Measurements from ENCODE around the gene EEF2K.
"Not testable (repeated sequence)": the region's sequence is repeated elsewhere in the genome, so short reads cannot be mapped to it uniquely, and the experiment has no call there.

The EEF2K gene

DNA sequence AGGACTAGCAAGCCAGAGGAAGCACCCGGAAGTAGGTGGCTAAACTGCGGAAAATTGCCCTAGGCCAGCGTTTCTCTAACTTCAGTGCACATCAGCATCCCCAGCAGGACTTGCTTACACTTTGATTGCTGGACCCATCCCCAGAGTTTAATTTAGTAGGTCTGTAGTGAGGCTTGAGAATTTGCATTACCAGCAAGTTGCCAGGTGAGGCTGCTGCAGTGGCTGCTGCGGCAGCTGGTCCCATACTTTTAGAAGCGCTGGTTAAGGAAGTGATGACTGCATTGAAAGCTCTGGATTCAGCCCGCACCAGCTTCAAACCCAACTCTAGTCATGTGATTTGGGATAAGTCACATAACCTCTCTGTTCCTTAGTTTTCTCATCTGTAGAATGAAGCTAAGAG lies 4.2 kb downstream of the EEF2K start:
- DNase-seq (ENCODE audit: low read depth in 1 of 2, low spot score in 1 of 2), result no peak

DNA sequence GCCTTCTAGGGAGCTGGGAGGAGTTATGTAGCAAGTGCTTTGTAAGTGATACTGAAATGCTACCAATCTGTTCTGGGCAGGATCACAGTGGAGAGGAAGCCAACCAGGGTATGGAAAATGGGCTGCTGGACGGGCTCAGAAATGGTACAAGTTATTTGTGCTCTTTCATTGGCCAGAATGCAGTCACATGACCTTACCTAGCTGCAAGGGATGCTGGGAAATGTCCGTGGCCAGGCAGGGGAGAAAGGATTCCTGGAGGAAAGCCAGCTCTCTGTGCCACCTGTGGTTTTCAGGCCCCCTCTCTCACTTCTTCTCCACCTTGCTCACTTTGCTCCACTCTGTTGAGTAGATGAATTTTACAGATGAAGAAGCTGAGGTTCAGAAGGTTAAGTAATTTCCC lies 4.8 kb downstream of the EEF2K start:
- DNase-seq (ENCODE audit: low read depth in 1 of 2, low spot score in 1 of 2), result no peak

DNA sequence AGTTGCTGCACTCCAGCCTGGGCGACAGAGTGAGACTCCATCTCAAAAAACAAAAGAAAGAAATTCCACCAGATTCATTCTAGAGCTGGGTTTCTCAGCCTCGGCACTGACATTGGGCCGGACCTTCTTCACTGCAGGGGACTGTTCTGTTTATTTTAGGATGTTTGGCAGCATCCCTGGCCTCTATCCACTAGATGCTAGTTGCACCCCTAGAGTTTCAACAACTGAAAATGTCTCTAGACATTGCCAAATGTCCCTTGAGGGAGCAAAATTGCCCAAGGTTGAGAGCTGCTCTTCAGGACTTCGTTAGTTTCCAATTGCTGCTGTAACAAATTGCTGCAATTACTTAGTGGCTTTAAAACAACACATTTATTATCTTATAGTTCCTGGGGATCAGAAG lies 7.2 kb downstream of the EEF2K start:
- DNase-seq (ENCODE audit: low read depth in 1 of 2, low spot score in 1 of 2), result no peak

DNA sequence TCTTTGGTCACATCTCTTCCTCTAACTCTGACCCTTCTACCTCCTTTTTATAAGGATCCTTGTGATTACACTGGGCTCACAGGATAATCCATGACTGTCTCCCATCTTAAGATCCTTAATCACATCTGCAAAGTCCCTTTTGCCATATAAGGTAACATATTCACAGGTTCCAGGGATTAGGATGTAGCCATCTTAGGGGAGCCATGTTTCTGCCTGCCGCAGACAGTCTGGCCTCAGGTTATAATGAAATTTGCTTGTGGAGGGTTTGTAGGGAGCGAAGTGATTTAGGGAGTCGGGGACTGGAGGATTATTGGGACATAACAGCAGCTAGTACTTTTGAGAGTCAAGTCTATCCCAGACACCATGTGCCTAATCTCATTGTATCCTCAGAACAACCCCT lies 7.7 kb downstream of the EEF2K start:
- DNase-seq (ENCODE audit: low read depth in 1 of 2, low spot score in 1 of 2), result no peak

DNA sequence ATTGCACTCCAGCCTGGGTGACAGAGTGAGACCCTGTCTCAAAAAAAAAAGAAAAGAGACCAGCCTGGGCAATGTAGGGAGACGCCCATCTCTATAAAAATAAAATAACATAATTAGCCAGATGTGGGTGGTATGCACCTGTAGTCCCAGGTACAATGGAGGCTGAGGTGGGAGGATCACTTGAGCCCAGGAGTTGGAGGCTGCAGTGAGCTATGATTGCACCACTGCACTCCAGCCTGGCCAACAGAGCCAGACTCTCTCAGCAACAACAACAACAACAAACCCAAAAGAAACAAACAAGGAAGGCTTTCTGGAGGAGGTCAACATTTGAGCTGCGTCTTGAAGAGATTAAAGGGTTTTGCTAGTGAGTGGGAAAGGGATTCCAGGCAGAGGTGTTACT lies 8.3 kb downstream of the EEF2K start:
- no peak for DNase-seq (ENCODE audit: low read depth in 1 of 2, low spot score in 1 of 2)

DNA sequence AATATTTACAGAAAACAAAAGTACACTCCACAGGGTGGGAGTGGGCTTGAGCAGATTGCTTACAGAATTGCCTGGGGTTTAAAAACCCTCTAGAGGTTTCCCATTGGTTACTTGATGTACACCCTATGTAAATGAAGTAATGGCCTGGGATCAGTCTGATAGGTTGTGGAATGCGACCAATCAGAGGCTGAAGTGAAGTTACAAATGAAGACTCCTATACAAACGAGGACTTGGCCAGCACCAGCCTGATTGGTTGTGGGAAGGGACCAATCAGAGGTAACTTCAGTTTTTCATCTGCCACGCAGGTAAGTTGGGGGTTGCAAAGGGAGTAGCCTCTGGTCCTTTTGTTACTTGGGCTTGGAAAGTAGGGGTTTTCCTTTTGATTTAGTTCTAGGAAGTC lies 8.8 kb downstream of the EEF2K start:
- no peak for DNase-seq (ENCODE audit: low read depth in 1 of 2, low spot score in 1 of 2)

DNA sequence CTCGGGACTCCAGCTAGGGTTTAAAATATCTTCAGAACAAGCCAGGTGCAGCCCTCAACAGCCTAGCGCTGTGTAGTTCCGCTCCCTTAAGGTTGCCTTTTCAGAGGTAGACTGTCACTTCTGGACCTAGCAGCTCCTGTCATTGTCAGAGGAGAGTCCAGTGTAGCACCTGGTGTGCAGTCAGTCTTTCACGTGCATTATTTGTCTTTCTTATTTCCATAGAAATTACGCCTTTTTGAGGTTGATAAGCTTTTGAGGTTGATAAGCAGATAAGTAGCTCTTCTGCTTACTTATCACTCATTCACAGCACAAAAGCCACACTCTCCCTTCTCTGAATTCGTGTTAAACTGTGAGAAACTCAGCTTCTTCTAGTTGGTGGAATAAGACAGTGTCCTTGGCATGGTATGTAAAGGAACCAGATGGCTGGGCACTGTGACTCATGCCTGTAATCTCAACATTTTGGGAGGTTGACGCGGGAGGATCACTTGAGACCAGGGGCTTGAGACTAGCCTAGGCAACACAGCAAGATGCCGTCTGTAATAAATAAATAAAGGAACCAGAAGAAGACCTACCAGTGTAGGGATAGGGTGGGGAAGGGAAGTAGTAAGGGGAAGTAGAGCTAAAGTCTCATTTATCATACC lies 10.2 kb downstream of the EEF2K start:
- DNase-seq (ENCODE audit: low read depth in 1 of 2, low spot score in 1 of 2), result no peak

DNA sequence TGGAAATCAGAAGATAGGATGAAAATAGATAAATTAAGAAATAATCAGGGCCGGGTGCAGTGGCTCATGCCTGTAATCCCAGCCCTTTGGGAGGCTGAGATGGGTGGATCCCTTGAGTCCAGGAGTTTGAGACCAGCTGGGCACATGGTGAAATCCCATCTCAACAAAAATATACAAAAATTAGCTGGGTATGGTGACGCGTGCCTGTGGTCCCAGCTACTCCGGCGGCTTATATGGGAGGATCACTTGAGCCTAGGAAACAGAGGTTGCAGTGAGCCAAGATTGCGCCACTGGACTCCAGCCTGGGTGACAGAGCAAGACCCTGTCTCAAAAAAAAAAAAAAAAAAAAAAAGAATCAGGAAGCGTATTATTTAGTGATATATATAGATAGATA lies 10.8 kb downstream of the EEF2K start:
- DNase-seq (ENCODE audit: low read depth in 1 of 2, low spot score in 1 of 2), result not testable (repeated sequence)

DNA sequence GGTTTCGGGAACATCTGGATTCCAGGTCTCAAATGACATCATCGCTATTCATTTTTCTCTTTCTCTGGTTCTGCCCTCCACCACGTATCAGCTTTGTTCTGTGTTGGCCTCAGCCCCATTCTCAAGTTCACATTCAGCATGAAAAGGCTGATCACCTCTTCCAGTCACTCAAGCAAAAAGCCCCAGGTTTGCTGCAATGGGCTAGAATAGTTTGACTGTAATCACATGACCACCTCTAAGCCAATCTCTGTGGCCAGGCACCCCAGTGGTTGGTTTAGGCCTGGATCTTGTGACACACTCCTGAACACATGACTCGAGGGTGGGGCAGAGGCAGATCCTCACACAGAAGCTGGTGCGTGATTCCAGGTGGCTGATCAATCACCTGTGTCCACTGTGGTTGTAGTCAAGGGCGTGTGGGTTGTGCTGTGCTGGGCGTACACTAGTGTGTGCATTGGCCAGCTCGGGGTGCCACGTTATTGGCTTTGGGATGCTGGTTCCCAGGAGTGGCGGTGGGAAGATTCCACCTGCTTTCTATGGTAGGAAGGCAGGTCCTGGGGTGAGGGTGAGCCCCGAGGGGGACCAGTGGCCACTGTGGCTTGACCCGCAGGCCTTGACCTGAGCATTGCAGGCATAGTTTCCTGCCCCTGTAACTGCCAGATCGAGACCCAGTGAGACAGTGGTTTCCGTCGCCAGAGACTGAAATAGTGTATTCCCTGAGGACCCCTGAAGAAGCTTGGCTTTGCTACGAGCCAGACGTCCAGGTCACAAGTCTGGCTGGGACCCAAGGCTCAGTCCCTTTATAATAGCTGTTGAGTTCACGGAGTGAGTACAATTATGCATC lies 12.0 kb downstream of the EEF2K start:
- DNase-seq (ENCODE audit: low read depth in 1 of 2, low spot score in 1 of 2), result no peak

DNA sequence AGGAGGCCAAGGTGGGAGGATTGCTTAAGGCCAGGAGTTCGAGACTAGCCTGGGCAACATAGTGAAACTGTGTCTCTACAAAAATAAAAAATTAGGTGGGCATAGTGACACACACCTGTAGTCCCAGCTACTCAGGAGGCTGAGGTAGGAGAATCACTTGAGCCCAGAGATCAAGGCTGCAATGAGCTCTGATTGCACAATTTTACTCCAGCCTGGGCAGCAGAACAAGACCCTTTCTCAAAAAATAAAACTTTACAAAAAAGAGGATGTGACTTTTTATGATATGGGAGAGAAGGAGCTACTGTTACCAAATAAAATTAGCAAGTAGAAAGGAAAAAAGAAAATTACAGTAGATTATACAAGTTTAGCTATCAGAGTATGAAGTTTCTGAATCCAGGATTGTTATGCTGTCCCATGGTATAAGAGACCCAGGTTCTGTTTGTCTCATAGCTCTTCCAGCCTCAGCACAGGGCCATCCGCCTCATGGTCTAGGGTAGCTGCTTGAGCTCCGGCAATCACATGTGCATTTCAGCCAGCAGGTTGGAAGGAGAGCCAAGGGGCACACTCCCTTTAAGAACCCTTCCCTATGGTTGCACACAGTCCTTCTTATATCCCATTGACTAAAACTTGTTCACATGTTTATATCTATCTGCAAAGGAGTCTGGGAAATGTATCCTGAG lies 13.5 kb downstream of the EEF2K start:
- DNase-seq (ENCODE audit: low read depth in 1 of 2, low spot score in 1 of 2), result no peak

DNA sequence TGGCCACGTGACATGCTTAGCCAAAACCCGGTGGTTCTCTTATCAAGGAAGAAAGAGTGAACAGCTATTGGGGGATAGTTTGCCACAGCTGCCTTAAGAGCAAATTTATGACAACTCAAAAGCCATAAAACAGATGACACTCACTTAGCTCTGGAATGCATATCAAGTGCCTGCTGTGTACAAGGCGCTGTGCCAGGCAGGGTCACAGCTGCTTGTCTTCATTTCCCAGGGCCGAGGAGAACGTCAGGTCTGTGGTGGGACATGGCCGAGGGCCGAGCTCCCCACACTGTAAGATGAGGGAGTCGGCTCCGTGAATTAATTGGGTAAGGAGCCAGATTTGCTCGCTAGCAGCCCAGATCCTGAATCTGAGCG lies 14.0 kb downstream of the EEF2K start:
- no peak for DNase-seq (ENCODE audit: low read depth in 1 of 2, low spot score in 1 of 2)

DNA sequence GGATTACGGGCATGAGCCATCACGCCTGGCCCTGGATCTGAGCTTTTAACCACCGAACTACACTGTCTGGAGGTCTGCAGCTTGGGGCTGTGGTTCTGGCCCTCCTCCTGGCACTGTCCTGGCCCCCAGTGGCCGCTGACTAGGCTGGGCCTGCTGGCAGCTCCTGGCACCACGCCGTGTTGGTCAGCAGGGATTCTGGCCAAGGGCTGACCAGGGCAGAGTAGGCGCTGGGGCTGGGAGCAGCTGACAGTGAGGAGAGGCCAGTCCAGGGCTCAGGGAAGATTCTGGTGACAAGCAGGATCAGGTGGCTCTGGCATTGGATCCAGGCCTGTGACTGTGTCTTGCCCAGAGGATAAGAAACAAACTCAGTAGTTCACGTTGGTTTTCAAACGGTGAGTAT lies 14.6 kb downstream of the EEF2K start:
- no peak for DNase-seq (ENCODE audit: low read depth in 1 of 2, low spot score in 1 of 2)

DNA sequence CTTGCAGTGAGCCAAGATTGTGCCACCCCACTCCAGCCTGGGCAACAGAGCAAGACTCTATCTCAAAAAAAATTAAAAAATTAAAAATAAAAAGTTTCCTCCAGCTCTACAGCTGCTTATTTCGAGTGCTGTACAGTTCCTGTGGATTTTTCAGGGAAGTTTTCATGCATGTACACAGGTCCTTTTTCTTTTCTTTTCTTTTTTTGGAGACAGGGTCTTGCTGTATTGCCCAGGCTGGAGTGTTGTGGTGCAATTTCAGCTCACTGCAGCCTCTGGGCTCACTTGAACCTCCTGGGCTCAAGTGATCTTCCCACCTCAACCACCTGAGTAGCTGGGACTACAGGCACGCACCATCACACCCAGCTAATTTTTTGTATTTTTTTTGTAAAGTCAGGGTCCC lies 15.9 kb downstream of the EEF2K start:
- DNase-seq (ENCODE audit: low read depth in 1 of 2, low spot score in 1 of 2), result no peak

DNA sequence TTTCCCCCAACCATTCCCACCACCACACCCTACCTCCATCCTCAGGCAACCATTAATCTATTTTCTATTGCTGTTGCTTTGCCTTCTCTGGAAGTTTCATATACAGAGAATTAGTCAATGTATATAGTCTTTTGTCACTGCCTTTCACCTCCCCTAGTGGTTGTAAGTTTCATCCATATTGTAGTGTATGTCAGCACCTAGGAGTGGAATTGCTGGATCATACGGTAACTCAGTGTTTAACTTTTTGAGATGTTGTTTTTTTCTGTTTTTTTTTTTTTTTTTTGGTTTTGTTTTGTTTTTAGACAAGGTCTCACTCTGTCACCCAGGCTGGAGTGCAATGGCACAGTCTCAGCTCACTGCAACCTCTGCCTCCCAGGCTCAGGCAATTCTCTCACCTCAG lies 16.9 kb downstream of the EEF2K start:
- DNase-seq (ENCODE audit: low read depth in 1 of 2, low spot score in 1 of 2), result no peak

DNA sequence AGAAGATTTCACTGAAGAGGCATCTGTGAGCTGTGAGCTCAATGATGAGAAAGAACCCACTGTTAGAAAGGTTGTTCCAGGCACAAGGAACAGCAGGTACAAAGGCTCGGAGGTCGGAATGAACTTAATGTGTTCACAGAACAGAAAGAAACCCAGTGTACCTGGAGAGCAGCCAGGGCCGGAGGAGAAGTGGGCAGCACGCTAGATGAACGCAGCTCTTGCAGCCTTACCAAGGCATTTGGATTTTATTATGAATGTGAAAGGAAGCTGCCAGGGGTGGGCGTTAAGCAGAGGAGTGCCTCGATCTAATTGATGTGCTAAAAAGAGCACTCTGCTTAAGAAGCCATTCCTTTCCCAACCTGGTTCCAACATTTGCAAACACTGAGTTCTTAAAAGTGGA lies 19.0 kb downstream of the EEF2K start:
- DNase-seq (ENCODE audit: low read depth in 1 of 2, low spot score in 1 of 2), result no peak

DNA sequence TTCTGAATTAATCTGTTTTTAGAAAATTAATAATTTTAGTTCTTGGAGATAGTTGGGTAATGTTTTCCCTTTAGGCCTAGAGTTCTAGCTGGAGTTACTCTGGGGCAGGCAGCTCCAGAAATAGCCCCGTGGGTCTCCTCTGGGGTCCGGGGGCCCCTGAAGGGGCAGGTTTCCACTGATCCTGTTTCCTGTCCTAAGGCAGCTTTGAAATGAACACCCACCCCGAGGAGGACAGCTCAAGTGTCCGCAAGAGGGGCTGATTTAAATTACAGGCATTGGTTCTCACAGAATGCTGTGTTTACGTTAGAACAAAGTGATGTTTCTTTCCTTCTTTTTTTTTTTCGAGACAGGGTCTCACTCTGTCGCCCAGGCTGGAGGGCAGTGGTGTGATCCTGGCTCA lies 23.8 kb downstream of the EEF2K start:
- DNase-seq (ENCODE audit: low read depth in 1 of 2, low spot score in 1 of 2), result no peak

DNA sequence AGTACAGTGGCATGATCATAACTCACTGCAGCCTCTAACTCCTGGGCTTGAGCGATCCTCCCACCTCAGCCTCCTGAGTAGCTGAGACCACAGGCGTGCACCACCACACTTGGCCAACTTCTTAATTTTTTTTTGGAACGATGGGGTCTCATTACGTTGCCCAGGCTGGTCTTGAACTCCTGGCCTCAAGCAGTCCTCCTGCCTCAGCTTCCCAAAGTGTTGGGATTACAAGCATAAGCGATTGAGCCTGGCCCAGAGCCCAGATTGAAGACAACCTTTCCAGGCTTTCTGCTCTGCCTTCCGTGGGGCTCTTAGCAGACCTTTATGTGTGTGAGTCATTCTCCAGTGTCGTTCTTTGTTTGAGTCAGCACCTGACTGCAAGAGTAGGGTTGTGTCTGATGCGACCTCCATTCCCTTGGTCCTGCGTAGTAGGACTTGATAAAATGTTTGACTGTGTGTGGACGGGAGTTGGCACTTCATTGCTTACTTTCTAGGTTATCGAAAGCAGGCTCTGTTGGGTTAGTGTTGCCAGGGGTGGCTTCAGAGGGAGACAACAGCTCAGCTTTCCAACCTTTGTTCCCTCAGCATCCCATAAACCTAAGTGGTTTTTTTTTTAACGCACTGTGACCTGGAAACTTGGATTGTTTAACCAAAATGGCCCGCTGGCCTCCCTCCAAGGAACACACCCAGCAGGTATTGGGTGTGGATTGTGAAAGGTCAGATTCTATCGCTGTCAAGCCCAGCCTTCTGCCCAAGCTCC lies 26.4 kb downstream of the EEF2K start:
- no peak for DNase-seq (ENCODE audit: low read depth in 1 of 2, low spot score in 1 of 2)

DNA sequence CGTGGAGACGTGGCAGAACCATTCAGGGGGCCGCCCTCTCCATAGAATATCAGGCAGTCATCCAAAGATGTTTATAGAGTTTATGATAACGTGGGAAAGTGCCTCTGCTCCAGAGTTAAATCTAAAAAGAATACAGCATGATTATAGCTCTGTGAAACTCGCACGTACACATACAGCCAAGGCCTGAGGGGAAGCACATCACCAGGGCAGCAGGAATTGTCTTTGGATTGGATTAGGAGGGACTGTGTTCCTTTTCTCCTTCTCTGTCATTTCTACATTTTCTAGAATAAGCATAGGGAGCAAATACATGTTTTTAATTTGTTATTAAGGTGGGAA lies 26.9 kb downstream of the EEF2K start:
- no peak for DNase-seq (ENCODE audit: low read depth in 1 of 2, low spot score in 1 of 2)

DNA sequence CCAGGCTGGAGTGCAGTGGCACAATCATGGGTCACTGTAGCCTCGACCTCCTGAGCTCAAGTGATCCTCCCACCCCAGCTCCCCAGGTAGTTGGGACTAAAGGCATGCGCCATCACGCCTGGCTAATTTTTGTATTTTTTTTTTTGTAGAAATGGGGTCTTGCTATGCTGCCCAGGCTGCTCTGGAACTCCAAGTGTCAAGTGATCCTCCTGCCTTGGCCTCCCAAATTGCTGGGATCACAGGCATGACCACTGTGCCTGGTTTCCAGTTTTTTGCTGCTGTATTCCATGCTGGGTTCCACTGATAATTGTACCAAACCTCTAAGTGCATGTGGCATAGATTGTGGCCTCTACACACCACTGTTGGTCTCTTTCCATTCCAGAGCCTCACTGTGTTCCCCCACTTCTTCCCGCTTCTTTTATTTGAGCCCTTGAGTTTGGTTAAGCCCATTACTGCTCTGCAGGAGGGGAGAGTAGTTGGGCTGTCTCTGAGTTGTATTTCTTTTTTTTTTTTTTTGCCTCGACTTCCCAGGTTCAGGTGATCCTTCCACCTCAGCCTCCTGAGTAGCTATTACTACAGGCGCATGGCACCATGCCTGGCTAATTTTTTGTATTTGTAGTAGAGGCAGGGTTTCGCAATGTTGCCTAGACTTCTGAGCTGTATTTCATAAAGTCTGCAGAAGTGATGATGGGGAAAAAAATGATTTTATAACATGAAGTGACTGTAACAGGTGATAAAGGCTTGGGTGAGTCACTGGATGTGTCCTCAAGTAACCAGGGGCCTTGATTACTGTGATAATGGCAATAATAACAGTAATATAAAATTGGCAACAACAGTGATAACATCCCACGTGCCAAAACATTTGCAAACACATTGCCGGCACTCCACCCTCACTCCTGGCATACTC lies 30.0 kb downstream of the EEF2K start:
- DNase-seq (ENCODE audit: low read depth in 1 of 2, low spot score in 1 of 2), result no peak

DNA sequence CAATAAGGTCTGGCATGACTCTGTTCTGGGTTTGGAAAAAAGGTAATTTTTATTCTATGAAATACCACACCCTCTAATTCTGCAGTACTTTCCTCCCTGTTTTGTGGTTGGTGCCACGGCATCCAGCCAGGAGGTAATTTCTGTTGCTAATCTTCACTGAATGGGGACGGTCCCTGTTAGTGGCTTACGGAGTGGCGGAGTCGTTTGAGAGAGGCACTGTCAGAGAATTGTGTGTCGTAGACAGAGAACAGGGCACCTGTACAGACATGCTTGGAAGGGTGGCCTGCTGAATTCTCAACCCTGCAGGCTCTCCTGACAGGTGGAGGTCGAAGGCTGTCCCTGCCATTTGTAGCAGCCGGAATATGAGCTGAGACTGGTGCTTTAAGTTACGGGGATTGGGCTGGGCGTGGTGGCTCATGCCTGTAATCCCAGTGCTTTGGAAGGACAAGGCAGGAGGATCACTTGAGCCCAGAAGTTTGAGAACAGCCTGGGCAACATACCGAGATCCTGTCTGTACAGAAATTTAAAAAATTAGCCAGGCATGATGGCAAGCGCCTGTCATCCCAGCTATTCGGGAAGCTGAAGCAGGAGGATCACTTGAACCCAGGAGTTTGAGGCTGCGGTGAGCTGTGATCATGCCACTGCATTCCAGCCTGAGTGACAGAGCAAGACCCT lies 33.2 kb downstream of the EEF2K start:
- DNase-seq (ENCODE audit: low read depth in 1 of 2, low spot score in 1 of 2), result no peak
